T47D (cell line): ENCODE data around the gene RDH8.

ENCODE experiments used
- DNase-seq, 2 experiments: peaks; one replicate each; pipeline versions ENCODE4 v3.0.0 to v3.0.0-alpha.2; 2011 to 2012; ENCODE audit warnings: low read depth in 1 of 2, low spot score in 1 of 2
- JUND ChIP-seq: IDR thresholded peaks from 2 replicates; pipeline ENCODE4 v1.6.1; 2012; ENCODE audit warnings: low read depth
- in situ Hi-C: cut with HindIII; loops from 2 replicates; pipeline ENCODE4 v1.10.0; 2016; ENCODE audit warnings: low sequenced_read_pairs, low pct_unique_long_range_greater_than_20kb

Gene RDH8, protein sequence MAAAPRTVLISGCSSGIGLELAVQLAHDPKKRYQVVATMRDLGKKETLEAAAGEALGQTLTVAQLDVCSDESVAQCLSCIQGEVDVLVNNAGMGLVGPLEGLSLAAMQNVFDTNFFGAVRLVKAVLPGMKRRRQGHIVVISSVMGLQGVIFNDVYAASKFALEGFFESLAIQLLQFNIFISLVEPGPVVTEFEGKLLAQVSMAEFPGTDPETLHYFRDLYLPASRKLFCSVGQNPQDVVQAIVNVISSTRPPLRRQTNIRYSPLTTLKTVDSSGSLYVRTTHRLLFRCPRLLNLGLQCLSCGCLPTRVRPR

DNA sequence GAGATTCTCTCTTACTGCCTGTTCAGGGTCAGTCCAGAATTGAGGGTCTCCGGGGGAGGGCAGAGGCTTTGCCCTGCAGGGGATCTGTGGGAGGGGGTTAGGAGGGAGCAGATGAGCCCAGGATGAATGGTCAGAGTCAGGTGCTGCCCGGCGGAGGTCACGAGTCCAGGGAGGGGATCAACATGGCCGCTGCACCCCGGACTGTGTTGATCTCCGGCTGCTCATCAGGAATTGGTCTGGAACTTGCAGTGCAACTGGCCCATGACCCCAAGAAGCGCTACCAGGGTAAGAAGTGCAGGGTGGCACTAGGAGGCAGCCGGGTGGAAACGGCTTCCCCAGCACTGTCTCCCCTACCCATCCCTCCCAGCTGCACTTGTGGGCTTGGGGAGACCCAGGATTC, at the start of gene RDH8:
Gene RDH8 (plus strand): TSS at position 168 of the 400 bp plus-strand sequence. CDS start 15 bp downstream, at position 183.
- TF ChIP-seq JUND = no peak
- no peak for DNase-seq
- in situ Hi-C loops = no loop called here

DNA sequence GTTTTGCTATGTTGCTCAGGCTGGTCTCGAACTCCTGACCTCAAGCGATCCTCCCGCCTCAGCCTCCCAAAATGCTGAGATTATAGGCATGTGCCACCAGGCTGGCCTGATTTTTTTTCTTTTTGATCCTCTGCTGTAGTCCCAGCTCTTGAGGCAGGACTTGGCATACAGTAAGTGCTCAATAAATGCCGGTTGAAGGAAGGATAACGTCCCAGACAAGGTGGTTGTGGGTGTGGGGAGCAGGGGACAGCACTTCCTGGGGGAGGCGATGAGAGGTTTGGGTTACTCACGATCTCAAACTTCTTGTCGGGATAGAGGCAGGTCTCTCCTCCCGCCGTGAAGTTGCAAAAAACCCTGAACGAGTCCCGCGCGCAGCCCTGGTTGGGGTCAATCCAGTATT, 47.3 kb upstream of the RDH8 start:
- TF ChIP-seq JUND = no peak
- no peak for DNase-seq
- in situ Hi-C loops = no loop called here

DNA sequence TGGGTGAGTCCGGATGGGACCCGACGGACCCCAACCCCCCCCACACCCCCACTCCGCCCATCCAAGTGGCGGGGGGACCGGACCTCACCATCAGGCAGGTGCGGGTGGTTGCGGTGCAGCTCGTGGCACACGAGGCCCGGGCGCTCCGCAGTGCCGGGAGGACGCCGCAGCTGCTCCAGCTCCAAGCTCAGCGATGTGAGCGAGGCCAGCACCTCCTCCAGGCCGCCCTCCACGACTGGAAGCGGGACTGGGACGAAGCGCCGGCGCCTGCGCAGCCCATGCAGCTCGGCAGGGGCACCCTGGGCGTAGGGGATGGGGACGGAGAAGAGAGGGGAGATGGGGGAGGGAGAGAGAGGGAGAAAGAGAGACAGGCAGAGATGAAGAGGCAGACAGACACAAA, 46.8 kb upstream of the RDH8 start:
- no peak for DNase-seq
- in situ Hi-C loops = no loop called here
- no peak for TF ChIP-seq JUND

DNA sequence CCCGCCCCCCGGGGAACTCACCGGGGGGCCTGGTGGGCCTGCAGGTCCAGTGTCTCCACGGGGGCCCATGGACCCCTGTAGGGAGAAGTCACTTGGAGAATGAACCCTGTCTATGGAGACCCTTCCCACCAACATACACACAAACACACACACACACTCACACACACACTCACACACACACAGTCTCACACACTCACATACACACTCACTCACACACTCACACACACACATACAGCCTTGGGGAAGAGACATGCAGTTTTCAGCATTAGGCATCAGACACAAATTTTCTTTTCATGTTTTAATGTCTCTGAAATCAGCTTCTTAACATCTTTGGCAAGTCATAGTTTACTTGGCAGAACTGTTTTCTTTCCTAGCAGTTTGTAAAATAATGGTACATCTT, 46.0 kb upstream of the RDH8 start:
- no peak for TF ChIP-seq JUND
- no peak for DNase-seq
- in situ Hi-C loops = no loop called here

DNA sequence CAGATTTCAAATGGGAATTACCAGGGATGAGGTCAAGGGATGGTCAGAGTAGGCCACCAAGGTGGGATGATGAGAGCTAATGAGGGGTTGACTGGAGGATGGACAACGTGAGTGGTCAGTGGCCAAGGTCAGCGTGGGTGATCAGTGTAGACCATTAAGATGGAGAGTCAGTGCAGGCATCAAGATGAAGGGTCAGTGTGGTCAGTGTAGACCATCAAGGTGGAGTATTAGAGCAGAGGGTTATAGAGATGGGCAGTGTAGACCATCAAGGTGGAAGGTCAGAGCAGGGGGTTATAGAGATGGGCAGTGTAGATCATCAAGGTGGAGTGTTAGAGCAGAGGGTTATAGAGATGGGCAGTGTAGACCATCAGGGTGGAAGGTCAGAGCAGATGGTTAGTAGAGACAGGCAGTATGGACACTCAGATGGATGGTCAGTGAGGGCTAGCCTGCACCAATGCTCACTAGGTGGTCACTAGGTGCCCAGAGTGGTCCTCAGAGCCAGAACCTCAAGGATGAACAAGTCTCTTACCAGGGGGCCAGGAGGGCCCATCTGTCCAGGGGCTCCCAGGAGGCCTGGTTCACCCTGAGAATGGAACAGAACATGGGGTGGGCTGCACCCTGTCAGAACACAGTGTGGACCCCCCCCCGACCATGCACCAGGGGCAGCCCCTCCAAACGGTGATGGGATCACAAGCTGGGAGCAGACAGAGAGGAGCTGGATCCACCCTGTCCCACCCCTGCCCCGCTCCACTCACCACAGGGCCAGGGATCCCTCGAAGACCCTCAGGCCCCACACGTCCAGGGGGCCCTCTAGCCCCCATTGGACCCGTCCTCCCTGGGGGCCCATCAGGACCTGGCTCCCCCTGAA, 44.2 kb upstream of the RDH8 start:
- DNase-seq = no peak
- in situ Hi-C loops = no loop called here
- TF ChIP-seq JUND = no peak

DNA sequence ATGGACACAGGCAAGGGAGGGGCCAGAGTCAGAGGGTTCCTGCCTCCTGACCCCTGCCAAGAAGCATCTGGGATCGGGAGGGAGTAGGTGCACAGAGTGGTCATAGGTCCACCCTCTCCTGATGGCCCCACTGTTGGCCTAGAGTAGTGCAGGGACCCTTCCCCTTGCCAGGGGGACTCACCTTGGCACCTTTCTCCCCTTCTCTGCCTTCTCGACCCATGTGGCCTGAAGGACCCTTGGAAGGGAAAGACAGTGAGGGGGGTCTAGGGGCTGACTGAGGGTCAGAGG, 43.7 kb upstream of the RDH8 start:
- no peak for TF ChIP-seq JUND
- in situ Hi-C loops = no loop called here
- DNase-seq = no peak

DNA sequence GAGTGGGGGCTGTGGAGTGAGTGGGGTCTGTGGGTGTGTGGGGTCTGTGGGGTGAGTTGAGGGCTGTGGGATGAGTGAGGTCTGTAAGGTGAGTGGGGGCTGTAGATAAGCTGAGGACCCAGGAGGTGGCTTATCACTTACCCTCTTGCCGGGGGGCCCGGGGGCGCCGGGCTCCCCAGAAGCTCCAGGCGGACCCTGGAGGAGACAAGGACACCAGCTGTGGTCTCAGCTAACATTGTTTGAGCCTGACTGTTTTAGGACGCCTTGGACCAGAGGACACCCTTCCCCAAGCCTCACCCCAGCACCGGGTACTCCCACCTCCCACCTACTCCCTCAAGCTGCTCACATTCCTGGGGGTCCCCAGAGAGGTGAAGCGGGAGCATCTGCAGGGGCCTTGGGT, 42.8 kb upstream of the RDH8 start:
- no peak for DNase-seq
- in situ Hi-C loops = no loop called here
- no peak for TF ChIP-seq JUND

DNA sequence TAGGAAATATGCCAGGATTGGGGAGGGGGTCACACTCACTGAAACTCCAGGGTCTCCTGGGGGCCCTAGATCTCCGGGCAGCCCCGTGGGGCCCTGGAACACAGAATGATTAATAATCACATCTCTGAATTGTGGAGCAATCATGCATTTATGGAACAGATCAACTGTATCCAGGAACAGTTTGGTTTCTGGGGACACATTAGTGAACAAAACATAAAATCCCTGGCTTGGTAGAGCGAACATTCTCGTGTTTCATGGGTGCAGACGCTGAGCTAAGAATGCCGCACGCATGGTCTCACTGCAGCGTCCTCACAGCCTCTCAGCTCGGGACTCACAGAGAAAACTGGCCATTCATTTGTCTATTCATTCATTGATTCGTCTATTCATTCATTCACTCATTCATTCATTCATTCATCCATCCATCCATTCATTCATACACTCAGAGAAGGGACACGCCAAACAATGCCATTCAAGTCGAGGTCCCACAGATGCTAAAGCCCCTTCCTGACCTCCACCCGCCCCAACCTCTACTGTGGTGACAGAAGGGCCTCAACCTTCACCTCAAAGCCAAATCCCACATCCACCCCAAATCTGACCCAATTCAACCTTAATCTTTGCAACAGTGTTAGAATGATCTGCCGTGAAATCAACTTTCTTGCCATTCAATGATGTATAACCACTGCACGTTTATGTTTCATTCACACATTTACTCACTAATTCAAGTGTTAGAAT, 42.0 kb upstream of the RDH8 start:
- in situ Hi-C loops = no loop called here
- no peak for DNase-seq
- no peak for TF ChIP-seq JUND

DNA sequence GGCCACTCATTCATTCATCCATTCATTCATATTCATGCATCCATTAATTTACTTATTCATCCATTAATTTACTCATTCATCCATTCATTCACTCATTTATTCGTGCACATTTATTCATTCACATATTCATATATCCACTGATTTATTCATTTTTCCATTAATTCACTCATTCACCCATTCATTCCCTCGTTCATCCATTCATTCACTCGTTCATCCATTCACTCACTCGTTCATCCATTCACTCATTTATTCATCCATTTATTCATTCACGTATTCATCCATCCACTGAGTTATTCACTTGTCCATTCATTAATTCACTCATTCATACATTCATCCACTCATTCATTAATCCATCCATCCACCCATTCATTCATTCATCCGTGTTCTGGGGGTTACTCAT, 41.2 kb upstream of the RDH8 start:
- in situ Hi-C loops = no loop called here
- TF ChIP-seq JUND = no peak
- no peak for DNase-seq

DNA sequence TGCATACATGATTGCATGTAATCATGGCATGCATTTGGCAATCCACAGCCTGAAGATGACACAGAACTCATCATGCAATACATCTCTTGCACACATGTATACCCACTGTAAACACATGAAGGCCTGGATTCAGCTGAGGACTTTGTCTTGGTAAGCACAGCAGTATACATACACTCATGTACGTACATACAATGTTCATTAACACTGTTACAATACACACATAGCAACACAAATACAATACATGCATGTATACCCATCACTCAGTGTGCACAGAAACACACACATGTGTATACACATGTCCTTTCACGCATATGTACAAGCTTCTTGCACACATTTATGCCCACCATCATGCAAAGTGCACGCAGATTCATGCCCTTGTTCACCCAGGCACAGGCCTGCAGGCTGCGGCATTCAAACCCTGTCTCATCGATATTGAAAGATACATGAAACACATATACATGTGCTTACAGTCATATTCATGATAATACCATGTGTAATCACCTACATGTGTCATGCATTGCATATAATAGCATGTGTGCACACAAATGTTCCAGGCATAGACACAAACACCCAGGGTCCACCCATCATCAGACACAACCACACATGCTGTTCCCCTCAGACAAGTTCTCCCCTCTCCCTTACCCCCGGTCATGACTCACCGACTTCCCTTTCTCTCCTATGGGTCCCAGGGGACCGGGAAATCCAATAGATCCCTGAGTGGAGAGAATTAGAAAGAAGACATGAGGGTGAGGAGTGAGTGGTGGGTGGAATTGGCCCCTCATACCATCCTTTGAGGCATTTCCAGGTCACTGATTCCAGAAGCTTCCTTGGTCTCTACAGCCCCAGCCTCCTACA, 31.6 kb upstream of the RDH8 start:
- no peak for DNase-seq
- no peak for TF ChIP-seq JUND
- in situ Hi-C loops = no loop called here

DNA sequence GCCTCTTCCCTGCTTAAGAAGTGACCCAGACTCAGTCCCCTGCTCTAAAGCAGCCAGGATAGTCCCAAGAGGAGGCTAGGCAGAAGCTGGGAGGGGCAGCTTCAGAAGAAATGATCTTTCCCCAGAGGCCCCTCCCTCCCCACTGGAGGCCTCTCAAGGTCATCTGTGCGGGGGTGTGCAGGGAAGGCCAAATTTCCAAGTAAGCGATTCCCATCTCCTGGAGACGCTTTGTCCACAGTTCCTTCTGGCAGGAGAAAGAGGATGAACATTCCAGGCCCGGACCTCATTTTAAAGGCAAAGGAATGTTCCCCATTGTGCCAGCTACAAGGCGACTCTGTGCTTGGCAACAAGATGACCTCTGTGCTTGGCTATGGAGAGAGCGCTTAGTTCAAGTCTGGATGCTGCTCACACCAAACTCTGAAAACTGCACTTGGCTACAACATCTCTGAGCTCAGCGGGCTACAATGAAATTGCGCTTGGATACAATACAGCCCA, 26.4 kb upstream of the RDH8 start:
- TF ChIP-seq JUND = no peak
- in situ Hi-C loops = no loop called here
- DNase-seq = no peak

DNA sequence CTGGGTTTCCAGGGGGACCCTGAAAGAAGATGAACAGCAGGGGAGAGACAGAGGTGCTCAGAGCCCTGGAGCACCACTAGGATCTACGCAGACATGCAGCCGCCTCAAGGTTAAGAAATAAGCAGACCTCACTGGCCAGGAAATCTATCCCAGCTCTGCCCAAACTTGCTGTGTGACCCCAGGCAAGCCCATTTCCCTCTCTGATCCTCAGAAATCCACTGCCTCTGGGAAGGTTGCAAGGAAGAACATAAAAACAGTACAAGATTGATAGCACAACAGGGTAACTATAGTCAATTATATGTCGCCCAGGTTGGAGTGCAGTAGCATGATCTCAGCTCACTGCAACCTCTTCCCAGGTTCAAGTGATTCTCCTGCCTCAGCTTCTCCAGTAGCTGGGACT, 23.8 kb upstream of the RDH8 start:
- no peak for TF ChIP-seq JUND
- DNase-seq = no peak
- in situ Hi-C loops = no loop called here
